H1 (cell line): ENCODE data around the gene MORC2. TPM values are rescaled to one million over a fixed set of nuclear protein-coding genes. Genes with fewer than 3 reads are reported as not detected.

Source experiments
- EGR1 ChIP-seq: IDR thresholded peaks from 2 replicates; pipeline ENCODE4 v1.6.1; 2011; ENCODE audit warnings: low read depth, low read length, borderline replicate concordance
- polyA plus RNA-seq, 7 experiments: library from polyadenylated mRNA; depleted of rRNA in 3 of 7; stranded (reverse) in 5 of 7; unstranded in 2 of 7; fragments of >200 nt in 5 of 7; fragments of 200-250 nt in 2 of 7; gene quantifications; 1 replicate in 5 of 7; 2 replicates in 1 of 7; 4 replicates in 1 of 7; pipeline versions ENCODE4 v1.2.1 to v1.2.3, GENCODE V29; 2011 to 2013; ENCODE audit warnings: missing spikeins in 2 of 7, mixed read lengths in 2 of 7
- total RNA-seq: library from RNA; stranded (reverse); fragmentation: NEBNext Ultra II Directional; extraction: Animal tissue kit (Norgen Biotek cat#: 25700); gene quantifications from 2 replicates; pipeline ENCODE4 v1.2.1, GENCODE V29; 2021

The MORC2 gene
- total and polyA plus RNA-seq, 2 of the 8 experiments (the other 6 are each of a cell fraction or from before 2014, with no cell fraction given), result 15.4 to 68.0 TPM

DNA sequence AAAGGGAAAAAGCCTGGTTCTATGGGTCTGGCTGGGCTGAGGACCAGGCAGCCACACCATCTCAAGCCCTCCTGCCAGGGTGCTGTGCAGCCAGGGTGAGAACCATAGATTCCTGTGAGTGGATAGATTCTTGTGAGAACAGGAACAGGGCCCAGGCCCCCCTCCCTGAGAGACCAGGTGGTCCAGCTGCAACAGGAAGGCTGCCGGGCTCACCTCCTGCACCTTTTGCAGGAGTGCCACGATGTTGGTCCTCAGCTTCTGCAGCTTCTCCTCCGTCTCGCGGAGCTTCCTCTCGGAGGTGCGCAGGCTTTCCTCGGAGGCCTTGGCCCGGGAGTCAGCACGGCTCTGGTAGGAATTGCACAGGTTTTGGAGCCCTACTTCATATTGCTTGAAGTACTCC, 40.8 kb downstream of the MORC2 start (continued):
- TF ChIP-seq EGR1, result no peak
